GM03348 (cell line): ENCODE measurements around the gene GRK6.

Experiments
- DNase-seq: peaks from one replicate; pipeline ENCODE4 v3.0.0; 2012; ENCODE audit warnings: low spot score

Gene GRK6

GRCh38 chr5:177426566-177427210 is at the start of gene GRK6:
GRK6 (plus strand) TSS chr5:177426676; CDS start chr5:177426846, 170 bp downstream.
- peak; percentile 69 for DNase-seq

GRCh38 chr5:177377851-177378776 is 48.4 kb upstream of the GRK6 start:
- DNase-seq = no peak

GRCh38 chr5:177378884-177379883 is 47.3 kb upstream of the GRK6 start:
- peak; percentile 44 for DNase-seq

- DNase-seq = no peak
Observed at GRCh38 chr5:177380805-177381126, 45.7 kb upstream of the GRK6 start.

- no peak for DNase-seq
Observed at GRCh38 chr5:177382423-177383029, 44.0 kb upstream of the GRK6 start.

GRCh38 chr5:177383181-177383580 is 43.3 kb upstream of the GRK6 start:
- DNase-seq = no peak

GRCh38 chr5:177384134-177384533 is 42.3 kb upstream of the GRK6 start, which contains the start of gene SLC34A1:
SLC34A1 (plus strand) TSS chr5:177384434; CDS start chr5:177385742, 1,308 bp downstream.
- no peak for DNase-seq

- no peak for DNase-seq
Observed at GRCh38 chr5:177385720-177386119, 40.8 kb upstream of the GRK6 start.

- no peak for DNase-seq
Observed at GRCh38 chr5:177386542-177386941, 39.9 kb upstream of the GRK6 start.

GRCh38 chr5:177387405-177387804 is 39.1 kb upstream of the GRK6 start:
- DNase-seq = no peak

- no peak for DNase-seq
Observed at GRCh38 chr5:177388521-177389052, 37.9 kb upstream of the GRK6 start.

GRCh38 chr5:177389241-177390169 is 37.0 kb upstream of the GRK6 start:
- peak; percentile 65 for DNase-seq

- DNase-seq = peak; percentile 92
Observed at GRCh38 chr5:177390363-177391300, 35.8 kb upstream of the GRK6 start.

GRCh38 chr5:177392765-177393164 is 33.7 kb upstream of the GRK6 start:
- no peak for DNase-seq

- no peak for DNase-seq
Observed at GRCh38 chr5:177393206-177393765, 33.2 kb upstream of the GRK6 start.

GRCh38 chr5:177393990-177394389 is 32.5 kb upstream of the GRK6 start:
- DNase-seq = no peak

GRCh38 chr5:177396078-177396477 is 30.4 kb upstream of the GRK6 start:
- no peak for DNase-seq

GRCh38 chr5:177396807-177397206 is 29.7 kb upstream of the GRK6 start:
- DNase-seq = no peak
